WTC11 (cell line): Measurements from ENCODE around the gene CPT1A. TPM values are rescaled to one million over a fixed set of nuclear protein-coding genes. Genes with fewer than 3 reads are reported as not detected.
A peak's percentile ranks its signal among the peaks of the same experiment; 100 is the strongest.

Source experiments
- ATAC-seq: fragments of 200-7000 bp; cut with Tn5 transposase; 2 replicates; pipeline ENCODE4 v1.10.0; 2021; ENCODE audit warnings: mild to moderate bottlenecking, moderate library complexity
- CTCF ChIA-PET: fragments of 300-600 bp; sonication (Branson Sonifier 250); formaldehyde crosslinking; loops from one replicate; lab custom pipeline; 2021; ENCODE audit warnings: antibody characterized with exemption; lab: Charles Lee
- POLR2A ChIA-PET: fragments of 350-600 bp; sonication (Branson Sonifier 250); formaldehyde crosslinking; loops from one replicate; lab custom pipeline; 2021; ENCODE audit warnings: antibody characterized with exemption; lab: Charles Lee
- DNase-seq: peaks from one replicate; pipeline ENCODE4 v3.0.0; 2021; ENCODE audit warnings: low spot score
- H3K27ac Mint-ChIP-seq: 2 replicates; pipeline ENCODE4 v1.8.0; 2021; ENCODE audit warnings: mixed read lengths
- H3K27me3 Mint-ChIP-seq: 2 replicates; pipeline ENCODE4 v1.8.0; 2021; ENCODE audit warnings: low read depth, mild to moderate bottlenecking, moderate library complexity, mixed read lengths
- H3K36me3 Mint-ChIP-seq: 2 replicates; pipeline ENCODE4 v1.8.0; 2021; ENCODE audit warnings: mixed read lengths
- H3K4me1 Mint-ChIP-seq: 2 replicates; pipeline ENCODE4 v1.8.0; 2022; ENCODE audit warnings: mixed read lengths
- H3K4me3 Mint-ChIP-seq: 2 replicates; pipeline ENCODE4 v1.8.0; 2021; ENCODE audit warnings: mild to moderate bottlenecking, moderate library complexity, mixed read lengths
- H3K9me3 Mint-ChIP-seq: 2 replicates; pipeline ENCODE4 v1.8.0; 2021; ENCODE audit warnings: mixed read lengths
- ARID4B ChIP-seq: sonication (generic); formaldehyde crosslinking; IDR thresholded peaks from 2 replicates; pipeline ENCODE4 v1.8.0; 2023; ENCODE audit warnings: missing genetic modification reagents, mild to moderate bottlenecking, borderline replicate concordance
- ATF3 ChIP-seq: sonication (generic); formaldehyde crosslinking; conservative IDR thresholded peaks from 2 replicates; pipeline ENCODE4 v1.8.1; 2022; ENCODE audit warnings: mild to moderate bottlenecking, missing genetic modification reagents
- CDX4 ChIP-seq: fragments of 250-450 bp; sonication (Bioruptor Pico); IDR thresholded peaks from 2 replicates; pipeline ENCODE4 v1.9.0; 2021; ENCODE audit warnings: moderate library complexity, mild to moderate bottlenecking, inconsistent platforms, borderline replicate concordance
- CREM ChIP-seq: sonication (generic); formaldehyde crosslinking; IDR thresholded peaks from 2 replicates; pipeline ENCODE4 v1.8.1; 2022; ENCODE audit warnings: mild to moderate bottlenecking, missing genetic modification reagents, moderate library complexity
- ELF4 ChIP-seq: sonication (generic); formaldehyde crosslinking; IDR thresholded peaks from 2 replicates; pipeline ENCODE4 v1.8.1; 2022; ENCODE audit warnings: low read depth, mild to moderate bottlenecking, moderate library complexity, missing genetic modification reagents
- FOXP4 ChIP-seq: sonication (generic); formaldehyde crosslinking; IDR thresholded peaks from 2 replicates; pipeline ENCODE4 v1.8.0; 2022; ENCODE audit warnings: mild to moderate bottlenecking, missing genetic modification reagents
- HMGXB4 ChIP-seq: sonication (generic); formaldehyde crosslinking; IDR thresholded peaks from 2 replicates; pipeline ENCODE4 v1.8.1; 2023; ENCODE audit warnings: mild to moderate bottlenecking, moderate library complexity, missing genetic modification reagents
- RORB ChIP-seq: fragments of 250-450 bp; sonication (Bioruptor Pico); IDR thresholded peaks from 2 replicates; pipeline ENCODE4 v1.9.0; 2021; ENCODE audit warnings: mild to moderate bottlenecking
- ZNF121 ChIP-seq: sonication (generic); formaldehyde crosslinking; IDR thresholded peaks from 2 replicates; pipeline ENCODE4 v1.8.0; 2023; ENCODE audit warnings: missing genetic modification reagents
- ZNF317 ChIP-seq: sonication (generic); formaldehyde crosslinking; IDR thresholded peaks from 2 replicates; pipeline ENCODE4 v1.8.1; 2023; ENCODE audit warnings: low read depth, mild to moderate bottlenecking, moderate library complexity, missing genetic modification reagents, borderline replicate concordance
- total RNA-seq: library from RNA; stranded (reverse); gene quantifications from 3 replicates; pipeline ENCODE4 v1.2.3, GENCODE V29; 2021

The CPT1A gene
- total RNA-seq, 1 experiment from 2014 or later, result 28.1 TPM

- TF ChIP-seq HMGXB4 (CRISPR knock-in tag) (peak; percentile 76; the same call in 1 of the 2 replicates), CREM (no peak), ARID4B (peak; percentile 57; the same call in 1 of the 2 replicates), RORB (CRISPR knock-in tag) (no peak), ZNF121 (CRISPR knock-in tag) (peak; percentile 94), ZNF317 (CRISPR knock-in tag) (0 out of 2 replicates have a peak, but pooled peaks have one; percentile 34), FOXP4 (CRISPR knock-in tag) (peak; percentile 55)
These were observed 91.3 kb downstream of the CPT1A start (continued) for GRCh38 chr11:68750195-68751003.

GRCh38 chr11:68749229-68750123 is 92.2 kb downstream of the CPT1A start:
- Mint-ChIP-seq H3K36me3 (peaks cover 38% of the 10 kb centered on the region), H3K9me3 (no peaks in the 10 kb centered on the region), H3K4me3 (peak overlapping the region; percentile 88), H3K27me3 (no peaks in the 10 kb centered on the region), H3K27ac (peak overlapping the region; percentile 100), H3K4me1 (peaks cover 55% of the 10 kb centered on the region)
- TF ChIP-seq CDX4 (CRISPR knock-in tag) (no peak), ATF3 (CRISPR knock-in tag) (0 out of 2 replicates have a peak, but pooled peaks have one; percentile 8), ELF4 (no peak)
- CTCF ChIA-PET, result interaction anchor here (0.7 to 3.5 kb wide), 8 partner anchors 15 to 141 kb away, joined by 3 to 22 read pairs (median 4); no protein-coding TSS in a partner anchor
- ATAC-seq (no peak), DNase-seq (peak; percentile 36)
- POLR2A ChIA-PET, result interaction anchor here (1.0 to 1.2 kb wide), 3 partner anchors 8 to 289 kb away, joined by 3 to 5 read pairs (median 4); partner anchors contain the start of genes GAL and PPP6R3
